ENCODE results near the gene SPATA32.

GRCh38 chr17:45246338-45246737 is 15.6 kb downstream of the SPATA32 start:
- TF ChIP-seq CTCF (IDR thresholded peaks at IDR 0.05): no peak
- TF ChIP-seq POLR2A (IDR thresholded peaks at IDR 0.05; ENCODE audit: low read depth): no peak
